HCT116 (cell line): ENCODE results near the gene F2R.

ENCODE experiments used
- EGR1 ChIP-seq: IDR thresholded peaks from 2 replicates; pipeline ENCODE4 v1.6.1; 2012; ENCODE audit warnings: low read depth
- EZH2 ChIP-seq: fragments of 200-600 bp; sonication (generic); IDR thresholded peaks from 2 replicates; pipeline ENCODE4 v1.6.1; 2017; ENCODE audit warnings: antibody characterized with exemption, mixed run types
- EZH2phosphoT487 ChIP-seq: fragments of 200-600 bp; IDR thresholded peaks from 2 replicates; pipeline ENCODE4 v1.6.1; 2018; ENCODE audit warnings: antibody characterized with exemption, borderline replicate concordance
- POLR2AphosphoS5 ChIP-seq: IDR thresholded peaks from 2 replicates; pipeline ENCODE4 v1.6.1; 2011; ENCODE audit warnings: mild to moderate bottlenecking, low read depth, low read length, moderate library complexity
- REST ChIP-seq: IDR thresholded peaks from 2 replicates; pipeline ENCODE4 v1.6.1; 2012; ENCODE audit warnings: low read depth
- SIN3A ChIP-seq: IDR thresholded peaks from 2 replicates; pipeline ENCODE4 v1.6.1; 2012; ENCODE audit warnings: low read depth
- TCF7L2 ChIP-seq: IDR thresholded peaks from 2 replicates; pipeline ENCODE4 v1.7.0; 2011; ENCODE audit warnings: borderline replicate concordance, inconsistent platforms; ENCODE audit not compliant: insufficient read depth, insufficient read length; ENCODE audit errors: extremely low read depth
- YY1 ChIP-seq: IDR thresholded peaks from 2 replicates; pipeline ENCODE4 v1.6.1; 2011; ENCODE audit warnings: low read length, low read depth, moderate library complexity, mild to moderate bottlenecking; ENCODE audit not compliant: insufficient replicate concordance; ENCODE audit errors: extremely low read depth
- ZBTB33 ChIP-seq: IDR thresholded peaks from 2 replicates; pipeline ENCODE4 v1.6.1; 2011; ENCODE audit warnings: mild to moderate bottlenecking, low read length, moderate library complexity; ENCODE audit not compliant: insufficient replicate concordance; ENCODE audit errors: extremely low read depth
- ZNF274 ChIP-seq: fragments of 200-500 bp; sonication (Bioruptor generic); IDR thresholded peaks from 2 replicates; pipeline ENCODE4 v1.6.1; 2014; ENCODE audit warnings: mild to moderate bottlenecking, low read depth, low read length, inconsistent platforms
- TF ChIP-seq, protein P1 (sequence below), 3 experiments: fragments of 200-600 bp in 1 of 3; sonication (generic) in 1 of 3; IDR thresholded peaks in 2 of 3; conservative IDR thresholded peaks in 1 of 3; 2 replicates each; pipeline ENCODE4 v1.5.1; 2012 to 2017; ENCODE audit warnings: low read depth in 2 of 3, low read length in 2 of 3, antibody characterized with exemption in 1 of 3, borderline replicate concordance in 1 of 3, control low read depth in 1 of 3, mild to moderate bottlenecking in 1 of 3, mixed read lengths in 1 of 3, mixed run types in 1 of 3, moderate library complexity in 1 of 3; ENCODE audit not compliant: insufficient read depth in 1 of 3
- TF ChIP-seq, protein P2 (sequence below): IDR thresholded peaks from 2 replicates; pipeline ENCODE4 v1.6.1; 2012

DNA sequence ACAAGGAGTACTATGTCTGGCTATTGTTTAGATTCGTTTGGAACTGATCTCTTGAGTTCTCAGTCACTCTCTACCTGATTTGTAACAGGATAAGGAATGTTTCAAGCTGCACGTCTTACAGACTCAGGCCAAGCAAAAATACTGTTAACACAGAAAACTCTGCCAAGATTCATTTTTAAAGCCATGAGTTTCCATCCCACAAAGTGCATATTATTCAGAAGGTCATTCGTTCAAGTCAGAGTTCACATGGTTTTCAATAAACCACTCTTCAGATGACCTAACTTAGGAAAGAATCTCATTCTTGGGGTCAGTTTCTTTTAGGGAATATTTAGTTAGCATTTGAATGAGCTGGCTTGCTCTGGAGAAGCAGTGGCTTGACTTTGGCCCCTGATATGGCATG is 49.3 kb downstream of the F2R start:
- TF ChIP-seq, protein P1, sequence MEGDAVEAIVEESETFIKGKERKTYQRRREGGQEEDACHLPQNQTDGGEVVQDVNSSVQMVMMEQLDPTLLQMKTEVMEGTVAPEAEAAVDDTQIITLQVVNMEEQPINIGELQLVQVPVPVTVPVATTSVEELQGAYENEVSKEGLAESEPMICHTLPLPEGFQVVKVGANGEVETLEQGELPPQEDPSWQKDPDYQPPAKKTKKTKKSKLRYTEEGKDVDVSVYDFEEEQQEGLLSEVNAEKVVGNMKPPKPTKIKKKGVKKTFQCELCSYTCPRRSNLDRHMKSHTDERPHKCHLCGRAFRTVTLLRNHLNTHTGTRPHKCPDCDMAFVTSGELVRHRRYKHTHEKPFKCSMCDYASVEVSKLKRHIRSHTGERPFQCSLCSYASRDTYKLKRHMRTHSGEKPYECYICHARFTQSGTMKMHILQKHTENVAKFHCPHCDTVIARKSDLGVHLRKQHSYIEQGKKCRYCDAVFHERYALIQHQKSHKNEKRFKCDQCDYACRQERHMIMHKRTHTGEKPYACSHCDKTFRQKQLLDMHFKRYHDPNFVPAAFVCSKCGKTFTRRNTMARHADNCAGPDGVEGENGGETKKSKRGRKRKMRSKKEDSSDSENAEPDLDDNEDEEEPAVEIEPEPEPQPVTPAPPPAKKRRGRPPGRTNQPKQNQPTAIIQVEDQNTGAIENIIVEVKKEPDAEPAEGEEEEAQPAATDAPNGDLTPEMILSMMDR (IDR thresholded peaks at IDR 0.05 in 2 of 3, conservative IDR thresholded peaks at IDR 0.05 in 1 of 3; ENCODE audit: borderline replicate concordance in 1 of 3, insufficient read depth in 1 of 3, low read depth in 2 of 3, low read length in 2 of 3), result no peak
- TF ChIP-seq ZBTB33, result no peak
- no peak for TF ChIP-seq SIN3A
- TF ChIP-seq EZH2, result no peak
- no peak for TF ChIP-seq REST
- no peak for TF ChIP-seq YY1
- TF ChIP-seq, protein P2, sequence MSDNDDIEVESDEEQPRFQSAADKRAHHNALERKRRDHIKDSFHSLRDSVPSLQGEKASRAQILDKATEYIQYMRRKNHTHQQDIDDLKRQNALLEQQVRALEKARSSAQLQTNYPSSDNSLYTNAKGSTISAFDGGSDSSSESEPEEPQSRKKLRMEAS, result no peak
- TF ChIP-seq ZNF274, result no peak
- TF ChIP-seq EZH2phosphoT487, result no peak
- TF ChIP-seq TCF7L2, result no peak
- TF ChIP-seq EGR1, result no peak
- TF ChIP-seq POLR2AphosphoS5, result no peak
